Stomach (tissue), 4 donors: ENCODE results near the gene ZNF174.

Experiments
- CTCF ChIP-seq, 7 experiments: fragments of 450-650 bp in 4 of 7; fragments of 200-600 bp in 3 of 7; sonication (generic) in 3 of 7; IDR thresholded peaks; one replicate each; pipeline ENCODE4 v1.5.1; 2016 to 2019; ENCODE audit warnings: antibody characterized with exemption in 7 of 7, control low read depth in 2 of 7, mild to moderate bottlenecking in 1 of 7
- POLR2AphosphoS5 ChIP-seq, 3 donors: sonication (generic); formaldehyde crosslinking; IDR thresholded peaks; one replicate each; pipeline ENCODE4 v1.6.1; 2016; ENCODE audit warnings: antibody characterized with exemption in 3 of 3

- TF ChIP-seq CTCF (IDR thresholded peaks at IDR 0.05) (no peak), POLR2AphosphoS5 (IDR thresholded peaks at IDR 0.05) (no peak)
These were observed 45.4 kb upstream of the ZNF174 start, which contains the start of gene OR2C1 for GRCh38 chr16:3355589-3355988.
